GM12875 (cell line): Measurements from ENCODE around the gene TOR4A.
A peak's percentile ranks its signal among the peaks of the same experiment; 100 is the strongest.

Source experiments
- H3K4me3 ChIP-seq: one replicate; pipeline ENCODE4 v1.5.1; 2011; ENCODE audit warnings: low read depth, low read length, control low read depth
- CTCF ChIP-seq: IDR thresholded peaks from 2 replicates; pipeline ENCODE4 v1.5.1; 2011; ENCODE audit warnings: low read depth, mild to moderate bottlenecking, control low read depth, inconsistent platforms, low read length, moderate library complexity, borderline replicate concordance; ENCODE audit not compliant: insufficient read depth

Gene TOR4A

GRCh38 chr9:137252555-137253506 is 24.7 kb upstream of the TOR4A start:
- TF ChIP-seq CTCF = no peak
- H3K4me3 ChIP-seq = no peak overlapping the region

DNA sequence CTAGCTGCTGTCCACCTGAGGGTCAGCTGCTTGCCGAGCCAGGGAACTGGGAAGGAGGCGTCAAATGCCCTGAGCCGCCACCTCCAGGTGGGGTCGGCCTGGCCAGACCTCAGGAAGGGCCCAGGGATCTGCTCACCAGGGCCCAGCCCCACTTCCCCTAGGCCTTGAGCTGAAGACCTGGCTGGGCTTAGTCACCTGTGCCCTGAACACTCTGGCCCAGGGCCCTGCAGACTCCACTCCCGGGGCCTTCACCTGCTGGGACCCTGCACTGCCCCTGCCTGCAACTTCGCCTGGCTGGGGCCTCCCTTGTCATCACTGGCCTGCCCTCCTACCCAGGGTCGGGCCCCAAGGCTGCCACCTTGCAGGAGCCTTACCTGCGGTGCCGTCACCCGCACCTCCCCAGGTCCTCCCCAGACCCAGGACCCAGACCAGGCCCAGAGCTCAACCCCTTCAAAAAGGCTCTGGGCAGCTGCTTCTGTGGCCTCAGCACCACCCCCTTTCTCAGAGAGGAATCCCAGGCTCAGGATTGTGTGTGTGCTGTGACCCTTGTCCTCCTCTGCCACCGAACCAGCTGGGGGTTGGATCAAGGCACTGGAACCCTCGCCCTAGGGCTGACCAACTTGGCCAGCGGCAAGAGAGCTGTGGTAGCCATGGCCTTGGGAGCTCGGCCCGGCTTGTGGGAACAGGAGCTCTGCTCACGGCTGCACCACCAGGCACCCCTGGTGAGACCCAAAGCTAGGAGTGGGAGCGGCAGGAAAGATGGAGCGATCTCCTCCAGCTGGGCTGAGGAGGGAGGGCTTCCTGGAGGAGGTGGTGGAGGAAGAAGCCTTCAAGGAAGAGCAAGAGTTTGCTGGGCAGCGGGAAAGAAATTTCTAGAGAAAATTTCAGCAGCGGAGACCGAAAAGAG is 23.6 kb upstream of the TOR4A start:
- no peak for TF ChIP-seq CTCF
- H3K4me3 ChIP-seq = peak overlapping the region; percentile 79

DNA sequence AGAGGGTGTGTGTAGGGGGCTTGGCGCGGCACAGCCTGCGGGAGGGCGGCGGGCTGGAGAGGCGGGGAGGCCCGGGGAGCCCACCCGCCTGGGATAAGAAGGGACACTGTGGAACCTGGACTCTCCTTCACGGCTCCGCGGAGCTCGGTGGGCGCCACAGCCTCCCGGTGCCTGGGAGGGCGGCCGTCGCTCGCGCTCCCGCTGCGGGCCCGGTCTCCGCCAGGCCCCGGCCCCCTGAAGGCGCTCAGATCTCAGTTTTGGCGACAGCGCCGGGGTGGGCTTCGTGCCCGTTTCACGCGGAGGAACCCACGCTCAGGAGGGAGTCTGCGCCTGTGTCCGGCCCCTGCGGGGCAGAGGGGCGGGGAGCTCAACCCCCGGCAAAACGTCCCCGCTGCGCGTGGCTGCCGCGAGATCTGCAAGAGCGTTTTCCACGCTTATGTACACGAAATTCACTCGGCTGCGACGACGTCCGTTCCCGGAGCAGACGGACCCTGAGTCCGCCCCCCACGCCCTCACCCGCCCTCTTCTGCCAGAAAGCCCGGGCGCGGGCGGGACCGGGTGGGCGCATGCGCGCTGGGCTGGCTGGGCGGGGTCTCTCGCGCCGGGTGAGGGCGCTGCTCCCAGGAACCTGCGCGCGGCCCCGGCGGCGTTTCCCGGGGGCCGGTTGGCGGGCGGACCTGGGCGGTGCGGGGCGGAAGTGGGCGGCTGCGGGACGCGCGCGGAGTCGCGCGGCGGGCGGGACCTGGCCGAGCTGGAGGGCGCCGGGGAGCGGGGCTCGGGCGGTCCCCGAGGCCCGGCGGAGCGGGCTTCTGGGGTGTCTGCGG is 22.7 kb upstream of the TOR4A start, which contains the start of gene NELFB:
Gene NELFB (plus strand): TSS at position 704 of the 824 bp plus-strand sequence.
- H3K4me3 ChIP-seq = peak within 1 kb of the TSS; percentile 99
- TF ChIP-seq CTCF = no peak

GRCh38 chr9:137255448-137256114 is 21.9 kb upstream of the TOR4A start:
- TF ChIP-seq CTCF = no peak
- peak overlapping the region; percentile 99 for H3K4me3 ChIP-seq

GRCh38 chr9:137256362-137256761 is 21.2 kb upstream of the TOR4A start:
- TF ChIP-seq CTCF = no peak
- peak overlapping the region; percentile 99 for H3K4me3 ChIP-seq

DNA sequence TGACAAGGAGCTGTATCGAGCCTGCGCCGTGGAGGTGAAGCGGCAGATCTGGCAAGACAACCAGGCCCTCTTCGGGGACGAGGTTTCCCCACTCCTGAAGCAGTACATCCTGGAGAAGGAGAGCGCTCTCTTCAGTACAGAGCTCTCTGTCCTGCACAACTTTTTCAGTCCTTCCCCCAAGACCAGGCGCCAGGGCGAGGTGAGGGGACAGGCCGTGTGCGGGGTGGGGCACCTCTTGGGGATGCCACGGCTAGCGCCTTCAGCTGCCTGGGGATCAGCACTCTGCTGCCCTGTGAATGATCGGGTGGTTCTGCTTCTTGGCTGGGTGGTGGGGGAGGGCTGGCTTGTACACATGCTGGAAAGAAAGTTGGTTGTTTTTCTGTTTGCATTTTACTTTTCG is 20.7 kb upstream of the TOR4A start:
- no peak for TF ChIP-seq CTCF
- H3K4me3 ChIP-seq = no peak overlapping the region
